Sigmoid colon (tissue), 4 donors: ENCODE measurements around the gene PRTFDC1.

Experiments
- CTCF ChIP-seq, 4 experiments: fragments of 450-650 bp in 3 of 4; fragments of 200-600 bp in 1 of 4; IDR thresholded peaks; one replicate each; pipeline ENCODE4 v1.5.1; 2016 to 2019; ENCODE audit warnings: antibody characterized with exemption in 4 of 4, mild to moderate bottlenecking in 3 of 4, moderate library complexity in 2 of 4
- EP300 ChIP-seq, 4 donors: sonication (generic); formaldehyde crosslinking; IDR thresholded peaks; one replicate each; pipeline ENCODE4 v1.6.1; 2017; ENCODE audit warnings: antibody characterized with exemption in 4 of 4
- POLR2A ChIP-seq, 2 donors: fragments of 450-650 bp; IDR thresholded peaks; one replicate each; pipeline ENCODE4 v1.6.1; 2016; ENCODE audit warnings: antibody characterized with exemption in 2 of 2, mild to moderate bottlenecking in 2 of 2, moderate library complexity in 2 of 2
- POLR2AphosphoS5 ChIP-seq, 4 donors: sonication (generic); formaldehyde crosslinking; IDR thresholded peaks; one replicate each; pipeline ENCODE4 v1.6.1; 2017; ENCODE audit warnings: antibody characterized with exemption in 4 of 4

GRCh38 chr10:24887855-24888231, 64.6 kb downstream of the PRTFDC1 start:
- no peak for TF ChIP-seq CTCF (IDR thresholded peaks at IDR 0.05)
- no peak for TF ChIP-seq POLR2AphosphoS5 (IDR thresholded peaks at IDR 0.05)
- no peak for TF ChIP-seq EP300 (IDR thresholded peaks at IDR 0.05)
- TF ChIP-seq POLR2A (IDR thresholded peaks at IDR 0.05) = no peak
